Superior temporal gyrus (tissue), 1 donor: Measurements from ENCODE around the gene NAA20.

Experiments used
- DNase-seq: peaks from one replicate; pipeline ENCODE4 v3.0.0-alpha.2; 2016; ENCODE audit errors: extremely low spot score

The NAA20 gene

GRCh38 chr20:20018366-20018765 lies 1.2 kb downstream of the NAA20 start:
- no peak for DNase-seq

- no peak for DNase-seq
These were observed 2.0 kb downstream of the NAA20 start for GRCh38 chr20:20019123-20019522.

GRCh38 chr20:20020908-20021307 lies 3.7 kb downstream of the NAA20 start:
- no peak for DNase-seq

- DNase-seq, result no peak
These were observed 4.7 kb downstream of the NAA20 start for GRCh38 chr20:20021835-20022234.

GRCh38 chr20:20022498-20022897 lies 5.3 kb downstream of the NAA20 start:
- DNase-seq, result no peak

- no peak for DNase-seq
These were observed 6.2 kb downstream of the NAA20 start for GRCh38 chr20:20023395-20023794.

GRCh38 chr20:20024942-20025341 lies 7.8 kb downstream of the NAA20 start:
- no peak for DNase-seq

GRCh38 chr20:20027284-20027683 lies 10.1 kb downstream of the NAA20 start:
- no peak for DNase-seq

- DNase-seq, result no peak
These were observed 14.6 kb downstream of the NAA20 start for GRCh38 chr20:20031790-20032189.

GRCh38 chr20:20034486-20034885 lies 17.3 kb downstream of the NAA20 start:
- DNase-seq, result no peak

GRCh38 chr20:20036756-20037155 lies 19.6 kb downstream of the NAA20 start:
- no peak for DNase-seq

GRCh38 chr20:20037960-20038359 lies 20.8 kb downstream of the NAA20 start:
- no peak for DNase-seq

GRCh38 chr20:20038586-20038985 lies 21.4 kb downstream of the NAA20 start:
- DNase-seq, result no peak

GRCh38 chr20:20039752-20040387 lies 22.7 kb downstream of the NAA20 start:
- DNase-seq, result no peak

GRCh38 chr20:20051767-20052073 lies 34.6 kb downstream of the NAA20 start:
- DNase-seq, result no peak

- DNase-seq, result peak; percentile 99
These were observed 35.2 kb downstream of the NAA20 start, which contains the start of the genes CFAP61 and CRNKL1 for GRCh38 chr20:20052074-20052970. TSS of gene CFAP61 (plus strand) at chr20:20052532. CDS start at chr20:20056654, 4,122 bp downstream. TSS of gene CRNKL1 (minus strand) at chr20:20052466. CDS start at chr20:20052342, 124 bp downstream.

- DNase-seq, result no peak
These were observed 43.3 kb downstream of the NAA20 start for GRCh38 chr20:20060234-20060998.

- no peak for DNase-seq
These were observed 47.0 kb downstream of the NAA20 start for GRCh38 chr20:20063941-20064702.

GRCh38 chr20:20065361-20065760 lies 48.2 kb downstream of the NAA20 start:
- no peak for DNase-seq

GRCh38 chr20:20070871-20071726 lies 53.9 kb downstream of the NAA20 start:
- no peak for DNase-seq
